HG02763 (cell line): ENCODE data around the gene GRM1.

Source experiments
- ATAC-seq: cut with Tn5 transposase; IDR thresholded peaks from one replicate; pipeline ENCODE4 v1.9.1; 2021; ENCODE audit warnings: mild to moderate bottlenecking, moderate library complexity; ENCODE audit not compliant: unreplicated experiment

The GRM1 gene

DNA sequence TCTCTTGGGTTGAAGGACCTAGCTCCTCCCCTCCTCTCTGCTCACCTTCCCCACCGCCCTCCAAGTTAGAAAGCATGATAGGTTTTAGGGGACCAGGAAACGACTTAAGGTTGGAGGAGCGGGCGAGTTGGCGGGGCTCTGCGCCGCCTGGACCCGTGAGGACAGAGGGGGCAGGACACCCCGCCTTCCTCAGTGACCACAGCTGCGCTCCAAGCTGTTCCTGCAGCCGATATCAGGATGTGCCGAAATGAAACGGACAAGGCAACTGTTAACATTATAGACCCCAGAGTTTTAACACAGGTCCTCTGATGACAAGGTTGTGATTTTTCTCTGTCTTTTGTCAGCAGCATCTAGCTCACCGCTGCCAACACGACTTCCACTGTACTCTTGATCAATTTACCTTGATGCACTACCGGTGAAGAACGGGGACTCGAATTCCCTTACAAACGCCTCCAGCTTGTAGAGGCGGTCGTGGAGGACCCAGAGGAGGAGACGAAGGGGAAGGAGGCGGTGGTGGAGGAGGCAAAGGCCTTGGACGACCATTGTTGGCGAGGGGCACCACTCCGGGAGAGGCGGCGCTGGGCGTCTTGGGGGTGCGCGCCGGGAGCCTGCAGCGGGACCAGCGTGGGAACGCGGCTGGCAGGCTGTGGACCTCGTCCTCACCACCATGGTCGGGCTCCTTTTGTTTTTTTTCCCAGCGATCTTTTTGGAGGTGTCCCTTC is at the start of gene GRM1:
GRM1 (plus strand) TSS at position 212 of the 722 bp plus-strand sequence; CDS start at position 668, 456 bp downstream.
- no peak for ATAC-seq

DNA sequence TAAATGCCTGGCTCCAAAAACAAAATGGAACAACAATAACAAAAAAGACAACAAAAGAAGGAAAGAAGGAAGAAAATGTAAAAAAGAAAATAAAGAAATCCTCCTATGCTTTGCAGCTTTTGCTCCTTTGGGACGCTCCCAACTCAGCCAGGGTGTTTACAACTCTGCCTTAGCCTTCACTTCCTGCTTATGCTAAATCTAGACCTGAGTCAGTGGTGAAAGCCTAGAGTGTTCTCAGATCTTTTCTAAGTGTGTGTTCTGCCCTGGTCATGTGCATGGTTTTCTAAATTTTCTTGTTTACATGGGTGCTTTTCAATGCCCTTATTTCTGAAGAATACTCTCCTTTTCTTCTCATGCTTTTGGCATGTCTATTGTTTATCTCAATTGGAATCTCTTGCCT is 19.5 kb upstream of the GRM1 start:
- no peak for ATAC-seq

DNA sequence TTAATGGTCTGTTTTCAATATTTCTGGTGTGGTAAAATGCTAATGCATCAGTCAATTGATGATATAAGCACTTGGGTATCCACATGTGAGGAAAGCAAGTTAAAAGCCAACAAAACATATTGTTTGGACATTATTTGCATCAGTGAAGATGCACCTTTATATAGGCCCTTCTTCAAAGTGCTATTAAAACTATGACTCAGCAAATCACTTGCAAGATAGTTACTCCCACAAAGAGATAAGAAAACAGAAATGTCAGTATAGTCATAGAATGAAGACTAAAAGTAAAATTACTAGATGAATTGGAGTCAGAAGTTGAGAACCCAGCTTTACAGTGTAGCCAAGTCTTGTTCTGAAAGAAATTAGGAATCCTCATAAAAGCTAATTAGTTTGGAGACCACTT is 14.6 kb upstream of the GRM1 start:
- no peak for ATAC-seq

DNA sequence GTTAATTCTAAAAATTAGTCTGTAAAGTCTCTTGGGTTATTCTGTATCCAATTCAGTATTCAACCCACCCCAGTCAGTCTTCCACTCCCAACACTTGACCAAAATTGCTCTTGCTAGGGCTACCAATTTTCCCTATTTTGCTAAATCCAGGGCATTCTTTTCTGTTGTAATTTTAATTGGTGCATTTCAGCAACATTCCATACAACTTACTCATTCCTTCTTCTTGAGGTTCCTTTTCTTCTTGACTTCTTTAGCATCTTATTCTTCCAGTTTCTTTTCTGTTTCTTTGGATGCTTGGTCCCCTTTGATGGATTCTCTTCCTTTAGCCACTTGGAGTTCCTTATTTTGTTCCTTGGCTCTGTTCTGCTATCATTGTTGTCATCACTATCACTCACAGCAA is 11.2 kb upstream of the GRM1 start:
- ATAC-seq: no peak

DNA sequence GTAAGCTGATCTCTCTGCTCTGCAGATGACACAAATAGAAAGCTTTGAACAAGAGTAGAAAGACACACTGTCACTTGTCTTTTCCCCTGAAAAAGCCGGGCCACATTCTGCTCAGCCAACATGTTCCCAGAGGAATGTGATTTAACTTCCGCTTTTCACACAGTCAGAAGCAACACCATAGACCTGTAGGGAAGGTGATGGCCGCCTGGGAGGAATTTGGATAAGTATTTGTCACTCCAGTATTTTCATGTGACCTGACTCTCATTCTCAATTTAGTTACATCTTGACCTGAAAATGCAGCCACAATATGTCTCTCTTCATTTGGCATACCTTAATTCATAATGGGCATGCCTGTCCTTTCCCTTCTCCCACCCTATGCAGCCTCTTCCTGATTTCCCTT is 2.0 kb upstream of the GRM1 start:
- no peak for ATAC-seq

DNA sequence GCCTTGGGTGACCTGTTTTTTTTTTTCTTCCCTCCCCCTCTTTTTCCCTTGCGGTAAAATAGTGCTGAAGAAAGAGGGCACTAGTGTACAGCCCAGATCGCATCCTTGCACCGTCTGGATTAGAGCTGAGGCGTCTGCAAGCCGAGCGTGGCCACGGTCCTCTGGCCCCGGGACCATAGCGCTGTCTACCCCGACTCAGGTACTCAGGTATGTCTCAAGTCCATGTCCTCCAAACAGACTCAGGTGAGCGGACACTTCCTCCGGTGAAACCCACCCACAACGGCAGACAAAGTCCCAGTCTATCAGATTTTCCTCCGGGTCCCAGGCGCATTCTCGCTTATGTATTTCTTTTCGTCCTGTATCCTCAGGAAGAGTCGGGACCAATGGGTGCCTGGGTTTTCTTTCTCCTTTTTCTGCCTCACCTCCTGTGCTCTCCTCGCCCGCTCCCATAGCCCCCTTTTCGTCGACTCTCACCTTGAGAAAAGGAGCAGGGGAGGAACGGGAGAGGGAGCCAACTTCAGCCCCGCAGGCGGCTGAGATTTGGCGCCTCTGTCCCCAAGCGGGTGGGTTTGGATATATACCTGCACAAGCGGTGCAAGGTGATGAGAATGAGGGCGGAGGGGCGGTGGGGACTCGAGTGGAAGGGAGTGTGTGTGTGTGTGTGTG is 1.1 kb upstream of the GRM1 start:
- no peak for ATAC-seq

DNA sequence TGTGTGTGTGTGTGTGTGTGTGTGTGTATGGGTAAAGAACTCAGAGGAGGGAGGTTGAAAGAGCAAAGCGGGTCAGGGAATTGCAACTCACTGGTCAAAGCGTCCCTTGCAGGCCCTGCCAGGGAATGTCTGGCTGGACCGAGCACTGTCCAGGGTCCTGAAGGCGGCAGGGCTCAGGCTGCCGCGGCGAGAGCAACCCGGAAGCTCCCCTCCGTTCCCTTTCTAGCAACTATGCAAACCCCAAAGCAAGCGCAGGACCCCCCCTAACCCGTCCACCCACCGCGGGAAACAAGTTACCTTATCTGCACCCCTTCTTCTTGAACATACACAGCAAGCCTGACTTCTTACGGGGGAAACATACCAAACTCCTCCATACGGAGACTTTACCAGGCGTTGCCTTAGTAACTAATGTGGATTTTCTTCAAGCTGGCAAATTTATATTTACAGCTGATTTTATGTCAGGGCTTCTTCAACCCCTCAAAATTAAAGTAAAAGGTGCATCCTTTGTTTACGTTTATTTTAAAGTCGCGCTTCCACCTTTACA is 538 bp upstream of the GRM1 start:
- ATAC-seq: peak; percentile 66

DNA sequence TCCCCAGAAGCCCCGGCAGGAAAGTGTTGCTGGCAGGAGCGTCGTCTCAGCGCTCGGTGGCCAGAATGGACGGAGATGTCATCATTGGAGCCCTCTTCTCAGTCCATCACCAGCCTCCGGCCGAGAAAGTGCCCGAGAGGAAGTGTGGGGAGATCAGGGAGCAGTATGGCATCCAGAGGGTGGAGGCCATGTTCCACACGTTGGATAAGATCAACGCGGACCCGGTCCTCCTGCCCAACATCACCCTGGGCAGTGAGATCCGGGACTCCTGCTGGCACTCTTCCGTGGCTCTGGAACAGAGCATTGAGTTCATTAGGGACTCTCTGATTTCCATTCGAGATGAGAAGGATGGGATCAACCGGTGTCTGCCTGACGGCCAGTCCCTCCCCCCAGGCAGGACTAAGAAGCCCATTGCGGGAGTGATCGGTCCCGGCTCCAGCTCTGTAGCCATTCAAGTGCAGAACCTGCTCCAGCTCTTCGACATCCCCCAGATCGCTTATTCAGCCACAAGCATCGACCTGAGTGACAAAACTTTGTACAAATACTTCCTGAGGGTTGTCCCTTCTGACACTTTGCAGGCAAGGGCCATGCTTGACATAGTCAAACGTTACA is 817 bp downstream of the GRM1 start:
- no peak for ATAC-seq

DNA sequence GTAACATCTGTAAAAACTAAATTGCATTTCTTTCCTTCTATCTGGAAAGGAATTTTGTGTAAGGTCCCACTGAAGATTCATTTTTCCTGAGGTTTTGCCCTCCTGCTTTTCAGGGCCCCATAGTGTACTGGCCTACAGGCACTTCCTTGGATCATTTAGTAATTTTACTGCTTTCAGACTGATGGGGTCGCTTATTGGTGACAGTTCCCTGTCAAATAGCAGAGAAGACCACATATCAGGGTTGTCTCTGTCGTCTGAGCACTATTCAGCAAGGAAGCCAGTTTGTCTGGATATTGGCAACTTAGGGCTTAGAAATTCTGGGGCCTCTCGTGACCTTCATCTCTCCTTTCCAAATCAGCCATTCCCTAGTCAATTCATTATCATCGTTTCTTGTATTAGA is 3.5 kb downstream of the GRM1 start:
- ATAC-seq: no peak

DNA sequence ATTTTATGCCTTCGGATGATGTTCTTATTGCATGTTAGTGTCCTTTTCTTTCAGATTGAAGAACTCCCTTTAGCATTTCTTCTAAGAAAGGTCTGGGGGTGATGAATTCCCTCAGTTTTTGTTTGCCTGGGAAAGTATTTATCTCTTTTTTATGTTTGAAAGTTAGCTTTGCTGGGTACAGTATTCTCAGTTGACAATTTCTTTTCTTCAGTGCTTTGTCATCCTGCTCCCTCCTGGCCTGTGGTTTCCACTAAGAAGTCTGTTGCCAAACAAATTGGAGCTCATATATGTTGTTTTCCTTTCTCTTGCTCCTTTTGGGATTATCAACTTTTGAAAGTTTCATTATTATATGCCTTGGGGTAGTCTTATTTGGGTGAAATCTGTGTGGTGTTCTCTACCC is 11.5 kb downstream of the GRM1 start:
- no peak for ATAC-seq

DNA sequence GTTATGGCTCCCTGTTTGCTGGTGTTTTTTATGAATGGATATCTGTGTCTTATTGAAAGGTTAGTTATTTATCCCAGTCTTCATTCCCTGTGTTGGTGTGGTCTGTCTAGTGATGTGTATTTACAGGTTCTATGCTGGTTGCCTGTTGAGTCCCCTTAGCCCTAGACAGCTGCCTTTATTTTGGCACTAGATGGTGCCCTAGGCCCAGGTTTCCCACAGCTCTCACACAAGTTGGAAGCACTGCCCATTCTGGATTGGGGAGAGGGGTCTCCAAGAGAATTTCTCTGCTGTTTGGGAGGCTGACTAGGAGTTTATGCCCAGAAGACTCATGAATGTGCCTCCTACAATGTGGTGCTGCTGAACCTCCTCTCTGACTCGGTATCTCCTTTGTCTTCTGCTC is 12.4 kb downstream of the GRM1 start:
- no peak for ATAC-seq

DNA sequence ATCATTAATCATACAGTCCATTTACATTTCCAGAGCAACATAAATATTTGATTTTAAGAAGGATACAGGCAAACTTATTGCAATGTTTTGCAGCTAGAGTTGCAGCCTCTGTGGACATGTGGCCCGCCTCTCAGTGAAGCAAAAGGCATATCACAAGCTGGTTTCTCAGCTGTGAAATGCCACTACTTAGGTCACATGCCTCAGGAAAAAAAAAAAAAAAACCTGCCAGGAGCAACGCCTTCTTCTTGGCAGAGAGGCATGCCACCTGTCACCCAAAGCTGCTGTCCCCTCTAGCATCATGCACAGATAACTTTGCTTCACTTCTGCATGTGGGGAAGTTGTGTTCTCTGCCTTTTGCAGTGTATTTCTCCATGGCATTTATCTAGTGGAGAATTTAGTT is 18.5 kb downstream of the GRM1 start:
- no peak for ATAC-seq

DNA sequence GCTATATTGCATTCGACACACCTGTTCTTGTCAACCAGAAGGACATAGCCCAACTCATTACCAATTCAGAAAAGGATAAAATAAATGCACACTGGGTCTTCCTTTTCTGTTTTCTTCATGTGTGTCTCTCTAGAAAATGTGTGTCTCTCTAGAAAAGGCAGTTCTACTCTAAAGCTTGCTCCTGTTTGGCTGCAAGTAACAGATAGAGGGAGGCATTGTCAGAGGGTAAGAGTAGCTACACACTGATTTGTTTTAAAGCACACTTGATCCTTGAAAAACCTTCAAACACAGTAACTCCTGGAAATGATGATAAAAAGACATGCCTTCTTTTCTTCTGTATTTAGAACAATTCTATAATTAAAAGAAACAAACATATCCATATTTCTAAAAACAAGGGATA is 21.3 kb downstream of the GRM1 start:
- no peak for ATAC-seq

DNA sequence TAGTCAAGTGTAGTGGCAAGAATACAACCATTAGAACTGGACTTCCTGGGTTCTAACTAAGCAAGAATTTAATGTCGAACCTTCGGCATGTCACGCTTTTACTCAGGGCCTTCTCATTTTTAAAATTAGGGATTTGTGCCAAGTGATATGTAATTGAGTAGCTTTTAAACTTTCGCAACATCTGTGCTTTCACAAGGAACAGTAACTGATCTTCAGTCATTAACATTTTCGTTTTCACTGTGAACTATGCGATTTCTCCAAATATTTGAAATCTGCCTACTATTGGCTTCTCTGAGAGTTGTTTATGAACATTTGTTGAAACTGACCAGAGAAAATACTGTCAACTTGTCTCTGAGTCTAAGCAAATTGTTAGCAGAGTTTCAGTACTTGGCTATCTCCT is 27.6 kb downstream of the GRM1 start:
- no peak for ATAC-seq

DNA sequence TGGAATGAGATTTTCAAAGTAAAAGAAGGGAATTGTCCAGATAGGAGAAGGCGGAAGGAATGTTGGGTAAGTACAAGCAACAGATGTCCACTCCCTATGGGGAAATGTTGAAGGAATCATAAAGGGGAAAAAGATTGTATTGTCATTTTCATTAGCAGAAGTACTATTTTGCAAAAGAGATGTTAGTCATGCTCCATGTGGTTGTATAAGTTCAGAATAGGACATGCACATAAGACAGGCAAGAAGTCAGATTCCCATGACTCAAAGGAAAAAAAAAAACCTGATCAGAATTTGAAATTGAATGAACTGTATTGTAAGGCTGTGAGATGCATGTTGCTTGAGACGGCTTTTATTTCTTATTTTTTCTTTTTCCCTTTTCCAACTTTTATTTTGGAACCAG is 36.8 kb downstream of the GRM1 start:
- no peak for ATAC-seq

DNA sequence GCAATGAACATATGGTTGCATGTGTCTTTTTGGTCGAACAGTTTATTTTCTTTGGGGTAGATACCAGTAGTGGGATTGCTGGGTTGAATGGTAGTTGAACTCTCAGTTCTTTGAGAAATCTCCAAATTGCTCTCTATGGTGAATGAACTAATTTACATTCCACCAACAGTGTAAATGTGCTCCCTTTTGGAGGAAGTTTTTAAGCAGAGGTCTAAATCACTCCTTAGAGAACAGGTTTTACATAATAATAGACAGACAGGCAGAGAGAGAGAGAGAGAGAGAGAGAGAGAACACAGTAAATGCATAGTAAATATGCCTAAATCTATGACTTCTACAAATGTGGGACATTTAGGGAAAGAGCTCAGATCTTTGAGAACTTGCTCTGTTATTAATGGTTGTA is 37.6 kb downstream of the GRM1 start:
- no peak for ATAC-seq

DNA sequence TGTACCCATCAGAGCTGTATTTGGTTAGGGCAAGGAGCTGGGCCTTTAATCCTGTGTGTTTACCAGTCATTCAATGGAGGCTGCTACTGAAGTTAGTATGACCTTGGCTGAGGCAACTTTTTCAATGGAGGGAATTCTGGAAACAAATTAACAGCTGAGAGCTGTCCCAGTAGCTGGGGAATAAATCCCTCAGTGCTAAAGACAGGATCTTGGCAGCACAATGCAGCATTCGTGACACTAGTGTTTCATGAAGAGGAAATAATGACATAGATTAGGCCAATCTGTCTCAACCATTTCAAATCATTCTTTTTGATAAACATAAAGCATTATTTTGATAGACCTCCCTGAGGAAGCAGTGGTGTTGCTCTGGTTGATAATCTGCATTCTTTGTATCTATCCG is 42.9 kb downstream of the GRM1 start:
- no peak for ATAC-seq

DNA sequence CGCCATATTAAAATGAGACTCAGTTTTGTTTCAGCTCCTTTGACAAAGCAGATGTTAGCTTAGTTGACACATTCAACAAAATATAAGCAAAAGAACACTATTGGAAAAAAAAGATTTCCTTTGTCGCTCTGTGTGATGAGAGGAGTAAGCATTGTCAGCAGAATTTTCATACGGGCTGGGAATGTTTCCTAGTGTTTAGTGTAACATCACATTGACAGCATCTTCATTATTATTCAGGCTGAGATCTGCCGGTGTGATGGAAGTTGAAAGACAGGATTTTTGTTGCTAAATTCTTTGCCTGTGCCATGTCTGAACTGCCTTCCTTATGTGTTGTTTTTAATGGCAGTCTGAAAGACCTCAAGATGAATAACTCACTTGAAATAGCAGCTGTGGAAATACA is 49.1 kb downstream of the GRM1 start:
- no peak for ATAC-seq

DNA sequence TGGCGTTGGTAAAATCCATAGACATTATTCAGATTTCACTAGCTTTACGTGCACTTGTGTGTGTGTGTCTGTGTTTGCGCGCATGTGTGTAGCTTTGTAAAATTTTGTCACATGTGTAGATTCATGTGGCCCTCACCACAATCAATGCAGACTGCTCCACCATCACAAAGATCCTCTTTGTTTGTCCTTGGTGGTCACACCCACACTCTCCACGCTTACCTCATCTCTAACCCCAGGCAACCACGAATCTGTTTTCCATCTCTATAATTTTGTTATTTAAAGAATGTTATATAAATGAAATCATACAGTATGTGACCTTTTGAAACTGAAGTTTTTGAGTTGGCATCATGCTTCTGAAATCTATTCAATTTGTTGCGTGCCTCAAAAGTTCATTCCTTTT is 58.5 kb downstream of the GRM1 start:
- no peak for ATAC-seq

DNA sequence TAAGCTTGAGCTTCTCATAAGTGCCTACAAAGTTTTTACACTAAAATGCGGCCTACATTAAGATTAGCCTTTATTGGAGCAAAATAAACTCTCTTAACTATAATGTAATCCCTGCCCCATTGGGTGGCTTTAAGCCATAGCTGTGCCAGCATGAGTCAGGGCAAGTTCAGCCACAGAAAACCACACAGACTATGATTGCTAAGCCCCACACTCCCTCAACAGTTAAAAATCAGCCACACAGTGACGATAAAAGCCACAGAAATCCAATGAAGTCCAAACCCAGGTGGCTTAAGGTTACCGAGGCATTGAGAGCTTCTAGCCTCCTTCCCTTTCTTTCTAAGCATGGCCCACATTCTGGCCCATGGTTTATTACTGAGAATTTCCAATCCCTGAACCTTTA is 61.6 kb downstream of the GRM1 start:
- ATAC-seq: no peak

DNA sequence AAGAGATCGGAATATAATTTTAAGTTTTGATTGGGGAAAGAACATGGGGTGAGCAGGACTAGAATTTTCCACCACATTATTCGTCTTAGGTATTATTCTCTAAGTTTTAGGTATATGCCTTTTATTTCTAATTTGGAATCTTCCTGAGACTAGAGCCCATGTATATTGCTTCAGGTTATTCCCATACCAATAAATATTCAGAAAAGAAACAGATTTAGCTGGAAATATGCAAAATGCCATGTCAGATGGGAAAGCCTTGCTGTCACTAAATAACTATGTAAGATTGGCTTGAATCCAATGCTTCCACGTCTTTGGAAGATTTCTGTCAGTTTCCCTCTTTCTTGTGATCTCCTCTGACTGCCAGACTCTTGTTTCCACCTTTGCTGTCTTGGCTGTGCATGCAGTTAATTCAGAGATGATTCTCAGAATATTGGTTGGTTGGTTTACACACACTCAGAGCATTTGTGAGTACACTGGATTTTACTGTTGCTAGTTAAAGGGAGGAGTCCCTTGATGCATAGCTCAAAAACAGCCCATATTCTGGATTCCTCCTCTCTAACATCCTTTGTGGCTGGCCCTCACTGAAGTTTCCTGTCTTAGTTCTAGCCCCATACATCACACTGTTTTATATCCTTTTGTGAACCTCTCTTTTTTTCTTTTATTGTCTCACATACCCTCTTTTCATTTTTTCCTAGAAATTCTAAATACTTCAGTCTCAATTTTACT is 64.3 kb downstream of the GRM1 start:
- no peak for ATAC-seq
